Endothelial cell (in vitro differentiated cells): ENCODE measurements around the gene CAPZA1. TPM values are rescaled to one million over a fixed set of nuclear protein-coding genes. Genes with fewer than 3 reads are reported as not detected.

ENCODE experiments used
- DNase-seq: peaks from one replicate; pipeline ENCODE4 v3.0.0; 2021; ENCODE audit warnings: low spot score
- H3K27ac Mint-ChIP-seq: one replicate; pipeline ENCODE4 v1.8.0; 2021; ENCODE audit warnings: mixed read lengths, inconsistent platforms; ENCODE audit not compliant: unreplicated experiment
- H3K27me3 Mint-ChIP-seq: one replicate; pipeline ENCODE4 v1.8.0; 2021; ENCODE audit warnings: mild to moderate bottlenecking, moderate library complexity, mixed read lengths, inconsistent platforms; ENCODE audit not compliant: unreplicated experiment
- H3K36me3 Mint-ChIP-seq: one replicate; pipeline ENCODE4 v1.8.0; 2021; ENCODE audit warnings: mild to moderate bottlenecking, low read depth, mixed read lengths, inconsistent platforms; ENCODE audit not compliant: unreplicated experiment
- H3K4me1 Mint-ChIP-seq: one replicate; pipeline ENCODE4 v1.8.0; 2021; ENCODE audit warnings: mild to moderate bottlenecking, mixed read lengths, inconsistent platforms; ENCODE audit not compliant: unreplicated experiment
- H3K4me3 Mint-ChIP-seq: one replicate; pipeline ENCODE4 v1.8.0; 2021; ENCODE audit warnings: mild to moderate bottlenecking, mixed read lengths, inconsistent platforms; ENCODE audit not compliant: unreplicated experiment
- H3K9me3 Mint-ChIP-seq: one replicate; pipeline ENCODE4 v1.8.0; 2021; ENCODE audit warnings: mixed read lengths, inconsistent platforms; ENCODE audit not compliant: unreplicated experiment
- CTCF ChIP-seq: fragments of 200-600 bp; sonication (generic); IDR thresholded peaks from one replicate; pipeline ENCODE4 v1.5.0; 2021; ENCODE audit warnings: antibody characterized with exemption; ENCODE audit not compliant: unreplicated experiment
- total RNA-seq: library from RNA; stranded (reverse); fragmentation: NEBNext Ultra II Directional; extraction: Animal tissue kit (Norgen Biotek cat#: 25700); gene quantifications from one replicate; pipeline ENCODE4 v1.2.1, GENCODE V29; 2021; ENCODE audit not compliant: unreplicated experiment

CAPZA1 gene
- total RNA-seq, 1 donor from 2014 or later: 137 TPM

- Mint-ChIP-seq H3K4me1 (peaks cover 48% of the 10 kb centered on the region), H3K27me3 (peaks cover 28% of the 10 kb centered on the region), H3K36me3 (peaks cover 38% of the 10 kb centered on the region), H3K9me3 (no peaks in the 10 kb centered on the region), H3K4me3 (peak overlapping the region; percentile 56), H3K27ac (peak overlapping the region; percentile 13)
- TF ChIP-seq CTCF: no peak
- DNase-seq: no peak
Observed at GRCh38 chr1:112698366-112699310, 79.0 kb downstream of the CAPZA1 start.

- no peak for TF ChIP-seq CTCF
- Mint-ChIP-seq H3K4me3 (peak overlapping the region; percentile 56), H3K27ac (peak overlapping the region; percentile 92), H3K4me1 (peaks cover 56% of the 10 kb centered on the region), H3K27me3 (peaks cover 33% of the 10 kb centered on the region), H3K36me3 (peaks cover 41% of the 10 kb centered on the region), H3K9me3 (no peaks in the 10 kb centered on the region)
- no peak for DNase-seq
Observed at GRCh38 chr1:112699425-112700144, 80.0 kb downstream of the CAPZA1 start.

GRCh38 chr1:112700290-112701226 lies 80.9 kb downstream of the CAPZA1 start:
- peaks cover 30% of the 10 kb centered on the region for H3K27me3 Mint-ChIP-seq
- peak; percentile 94 for DNase-seq
- no peaks in the 10 kb centered on the region for H3K9me3 Mint-ChIP-seq
- H3K4me1 Mint-ChIP-seq: peaks cover 65% of the 10 kb centered on the region
- H3K27ac Mint-ChIP-seq: peak overlapping the region; percentile 92
- peak overlapping the region; percentile 63 for H3K4me3 Mint-ChIP-seq
- H3K36me3 Mint-ChIP-seq: peaks cover 41% of the 10 kb centered on the region
- TF ChIP-seq CTCF: no peak

GRCh38 chr1:112701227-112702066 lies 81.8 kb downstream of the CAPZA1 start:
- peak overlapping the region; percentile 78 for H3K4me3 Mint-ChIP-seq
- H3K27ac Mint-ChIP-seq: peak overlapping the region; percentile 92

More at GRCh38 chr1:112701227-112702066, 81.8 kb downstream of the CAPZA1 start:
- Mint-ChIP-seq H3K27me3 (peaks cover 28% of the 10 kb centered on the region), H3K4me1 (peaks cover 69% of the 10 kb centered on the region), H3K36me3 (peaks cover 44% of the 10 kb centered on the region), H3K9me3 (no peaks in the 10 kb centered on the region)
- no peak for TF ChIP-seq CTCF
- no peak for DNase-seq
